Measurements from ENCODE around the gene PRRT4. TPM values are rescaled to one million over a fixed set of nuclear protein-coding genes. Genes with fewer than 3 reads are reported as not detected.

Gene PRRT4
- total RNA-seq, 1 donor from 2014 or later = not detected

- TF ChIP-seq CTCF (IDR thresholded peaks at IDR 0.05; ENCODE audit: partially characterized antibody, unreplicated experiment) = no peak
- DNase-seq = no peak
- Mint-ChIP-seq H3K4me3 (ENCODE audit: unreplicated experiment) (no peak overlapping the region), H3K27ac (ENCODE audit: unreplicated experiment) (no peak overlapping the region), H3K9me3 (ENCODE audit: unreplicated experiment) (peaks cover 5% of the 10 kb centered on the region), H3K27me3 (ENCODE audit: unreplicated experiment) (peaks cover 1% of the 10 kb centered on the region), H3K4me1 (ENCODE audit: low read depth, unreplicated experiment) (peaks cover 2% of the 10 kb centered on the region), H3K36me3 (ENCODE audit: unreplicated experiment) (peaks cover 12% of the 10 kb centered on the region)
Observed at GRCh38 chr7:128394904-128395496, 33.5 kb upstream of the PRRT4 start.

- H3K9me3 Mint-ChIP-seq (ENCODE audit: unreplicated experiment) = peaks cover 5% of the 10 kb centered on the region
- no peak for TF ChIP-seq CTCF (IDR thresholded peaks at IDR 0.05; ENCODE audit: partially characterized antibody, unreplicated experiment)
Observed at GRCh38 chr7:128393526-128394330, 32.2 kb upstream of the PRRT4 start.

GRCh38 chr7:128392446-128393327 lies 31.2 kb upstream of the PRRT4 start:
- no peak for DNase-seq
- peaks cover 5% of the 10 kb centered on the region for H3K36me3 Mint-ChIP-seq (ENCODE audit: unreplicated experiment)
- no peak overlapping the region for H3K27ac Mint-ChIP-seq (ENCODE audit: unreplicated experiment)
- peaks cover 5% of the 10 kb centered on the region for H3K9me3 Mint-ChIP-seq (ENCODE audit: unreplicated experiment)
- TF ChIP-seq CTCF (IDR thresholded peaks at IDR 0.05; ENCODE audit: partially characterized antibody, unreplicated experiment) = no peak
- no peaks in the 10 kb centered on the region for H3K4me1 Mint-ChIP-seq (ENCODE audit: low read depth, unreplicated experiment)
- H3K4me3 Mint-ChIP-seq (ENCODE audit: unreplicated experiment) = no peak overlapping the region
- no peaks in the 10 kb centered on the region for H3K27me3 Mint-ChIP-seq (ENCODE audit: unreplicated experiment)

More at GRCh38 chr7:128393526-128394330, 32.2 kb upstream of the PRRT4 start:
- Mint-ChIP-seq H3K4me3 (ENCODE audit: unreplicated experiment) (no peak overlapping the region), H3K4me1 (ENCODE audit: low read depth, unreplicated experiment) (peaks cover 2% of the 10 kb centered on the region), H3K36me3 (ENCODE audit: unreplicated experiment) (peaks cover 12% of the 10 kb centered on the region), H3K27me3 (ENCODE audit: unreplicated experiment) (peaks cover 1% of the 10 kb centered on the region), H3K27ac (ENCODE audit: unreplicated experiment) (no peak overlapping the region)
- no peak for DNase-seq

GRCh38 chr7:128391805-128392204 lies 30.3 kb upstream of the PRRT4 start:
- peaks cover 5% of the 10 kb centered on the region for H3K9me3 Mint-ChIP-seq (ENCODE audit: unreplicated experiment)
- DNase-seq = no peak
- H3K27me3 Mint-ChIP-seq (ENCODE audit: unreplicated experiment) = no peaks in the 10 kb centered on the region
- no peak for TF ChIP-seq CTCF (IDR thresholded peaks at IDR 0.05; ENCODE audit: partially characterized antibody, unreplicated experiment)
- no peak overlapping the region for H3K4me3 Mint-ChIP-seq (ENCODE audit: unreplicated experiment)
- peaks cover 2% of the 10 kb centered on the region for H3K36me3 Mint-ChIP-seq (ENCODE audit: unreplicated experiment)
- no peaks in the 10 kb centered on the region for H3K4me1 Mint-ChIP-seq (ENCODE audit: low read depth, unreplicated experiment)
- no peak overlapping the region for H3K27ac Mint-ChIP-seq (ENCODE audit: unreplicated experiment)
